HEK293T (cell line): ENCODE measurements around the gene PCED1B.

Source experiments
- ARNT ChIP-seq: fragments of 450-650 bp; IDR thresholded peaks from 2 replicates; pipeline ENCODE4 v1.6.1; 2017; ENCODE audit warnings: mild to moderate bottlenecking
- BHLHE40 ChIP-seq: fragments of 450-650 bp; IDR thresholded peaks from 2 replicates; pipeline ENCODE4 v1.6.1; 2016; ENCODE audit warnings: mild to moderate bottlenecking, moderate library complexity, borderline replicate concordance
- CTBP1 ChIP-seq: fragments of 450-650 bp; IDR thresholded peaks from 2 replicates; pipeline ENCODE4 v1.6.1; 2016; ENCODE audit warnings: borderline replicate concordance
- ELF4 ChIP-seq: fragments of 450-650 bp; IDR thresholded peaks from 2 replicates; pipeline ENCODE4 v1.6.1; 2017; ENCODE audit warnings: antibody characterized with exemption
- FOXM1 ChIP-seq: fragments of 450-650 bp; IDR thresholded peaks from 2 replicates; pipeline ENCODE4 v1.6.1; 2017; ENCODE audit warnings: mild to moderate bottlenecking, borderline replicate concordance
- HDGF ChIP-seq: fragments of 450-650 bp; IDR thresholded peaks from 2 replicates; pipeline ENCODE4 v1.6.1; 2017; ENCODE audit warnings: antibody characterized with exemption, borderline replicate concordance
- L3MBTL2 ChIP-seq: fragments of 450-650 bp; conservative IDR thresholded peaks from 2 replicates; pipeline ENCODE4 v1.6.1; 2016; ENCODE audit warnings: mild to moderate bottlenecking
- NFRKB ChIP-seq: fragments of 450-650 bp; IDR thresholded peaks from 2 replicates; pipeline ENCODE4 v1.6.1; 2016; ENCODE audit warnings: mild to moderate bottlenecking, moderate library complexity
- PKNOX1 ChIP-seq: fragments of 450-650 bp; IDR thresholded peaks from 2 replicates; pipeline ENCODE4 v1.6.1; 2016
- SP1 ChIP-seq: fragments of 450-650 bp; IDR thresholded peaks from 2 replicates; pipeline ENCODE4 v1.6.1; 2017
- SUZ12 ChIP-seq: fragments of 450-650 bp; IDR thresholded peaks from 2 replicates; pipeline ENCODE4 v1.6.1; 2016; ENCODE audit warnings: mild to moderate bottlenecking
- TARDBP ChIP-seq: fragments of 450-650 bp; IDR thresholded peaks from 2 replicates; pipeline ENCODE4 v1.6.1; 2016
- ZNF384 ChIP-seq: fragments of 450-650 bp; IDR thresholded peaks from 2 replicates; pipeline ENCODE4 v1.6.1; 2016

GRCh38 chr12:47276253-47276620 is 196.8 kb downstream of the PCED1B start:
- TF ChIP-seq FOXM1 (no peak), NFRKB (no peak), SP1 (no peak), ARNT (no peak), HDGF (no peak), ELF4 (no peak), SUZ12 (no peak), CTBP1 (no peak), PKNOX1 (no peak), BHLHE40 (no peak), ZNF384 (no peak), L3MBTL2 (no peak), TARDBP (no peak)
